SW480 (cell line): Measurements from ENCODE around the gene FAM229A.
"Not testable (repeated sequence)": the region's sequence is repeated elsewhere in the genome, so short reads cannot be mapped to it uniquely, and the experiment has no call there.

Experiments used
- DNase-seq: peaks from one replicate; pipeline ENCODE4 v3.0.0-alpha.2; 2016; ENCODE audit warnings: low spot score

FAM229A gene

GRCh38 chr1:32362474-32363313 is at the start of gene FAM229A, which contains the start of gene TSSK3:
Gene FAM229A (minus strand): TSS chr1:32362485. CDS start chr1:32362091, 394 bp downstream.
Gene TSSK3 (plus strand): TSS chr1:32362539. CDS start chr1:32362702, 163 bp downstream.
- no peak for DNase-seq

DNA sequence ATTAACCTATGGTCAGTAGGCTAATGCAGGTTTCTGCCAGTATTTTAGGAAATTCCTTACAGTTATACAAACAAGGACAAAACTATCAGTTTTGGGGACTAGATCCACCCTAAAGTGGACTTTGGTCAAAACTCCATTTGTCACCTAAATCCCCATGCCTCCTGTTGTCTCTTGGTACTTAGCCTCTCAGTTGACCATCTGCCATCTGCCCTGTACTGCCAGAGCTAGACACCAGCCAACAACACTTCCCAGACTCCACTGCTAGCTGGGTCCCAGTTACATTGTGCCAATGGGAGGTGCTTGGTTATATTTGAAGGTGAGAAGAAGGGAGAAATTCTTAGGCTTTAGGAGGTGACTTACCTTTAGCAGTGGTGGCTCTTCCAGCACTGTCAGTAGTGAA is 49.0 kb upstream of the FAM229A start:
- no peak for DNase-seq

- DNase-seq: no peak
These were observed 44.4 kb upstream of the FAM229A start for GRCh38 chr1:32406629-32407111.

DNA sequence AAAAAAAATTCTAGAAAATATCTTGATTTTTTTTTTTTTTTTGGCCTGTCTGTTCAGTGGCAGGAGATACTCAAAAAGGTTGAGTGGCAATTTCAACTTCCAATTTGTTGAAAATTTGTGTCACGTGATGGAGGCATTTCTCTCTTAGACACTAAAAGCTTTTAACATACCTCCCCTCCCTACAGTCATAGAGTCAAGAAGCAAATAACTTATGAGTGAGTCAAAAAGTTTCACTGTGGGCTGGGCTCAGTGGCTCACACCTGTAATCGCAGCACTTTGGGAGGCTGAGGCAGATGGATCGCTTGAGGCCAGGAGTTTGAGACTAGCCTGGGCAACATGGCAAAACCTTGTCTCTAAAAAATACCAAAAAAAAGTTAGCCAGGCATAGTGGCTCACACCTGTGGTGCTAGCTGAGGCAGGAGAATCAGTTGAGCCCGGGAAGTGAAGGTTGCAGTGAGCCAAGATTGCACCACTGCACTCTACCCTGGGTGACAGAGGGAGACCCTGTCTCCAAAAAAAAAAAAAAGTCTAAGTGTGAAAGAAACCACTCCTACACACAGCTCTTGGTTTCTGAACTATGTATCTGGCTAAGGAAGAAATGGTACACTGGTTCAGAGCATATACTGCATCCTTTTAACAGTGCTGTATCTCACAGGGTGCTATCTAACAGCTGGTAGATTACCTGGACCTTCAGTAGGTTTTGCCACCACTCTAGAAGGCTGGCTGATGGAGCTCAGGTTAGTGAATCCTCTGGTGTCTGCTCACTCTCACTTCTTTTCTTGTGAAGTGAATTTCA is 43.6 kb upstream of the FAM229A start:
- no peak for DNase-seq

DNA sequence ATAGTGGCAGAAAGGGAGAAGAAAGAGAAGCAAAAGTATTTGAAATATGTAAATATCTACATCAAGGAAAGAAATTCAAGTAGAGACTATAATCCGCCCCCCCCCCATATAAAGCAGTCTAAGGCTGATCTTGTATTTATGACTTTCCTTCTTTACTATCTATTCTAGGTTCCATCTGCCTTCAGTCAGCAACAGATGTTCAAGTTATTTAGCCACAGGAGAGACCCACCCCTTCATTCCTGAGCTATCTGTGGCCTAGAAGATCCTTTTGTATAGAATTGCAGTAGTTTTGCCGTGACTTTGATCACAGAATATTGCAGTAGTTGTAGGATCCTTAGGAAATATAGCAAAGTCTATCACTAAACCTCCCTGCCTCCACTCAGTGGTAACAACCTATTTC is 42.7 kb upstream of the FAM229A start:
- DNase-seq: no peak

DNA sequence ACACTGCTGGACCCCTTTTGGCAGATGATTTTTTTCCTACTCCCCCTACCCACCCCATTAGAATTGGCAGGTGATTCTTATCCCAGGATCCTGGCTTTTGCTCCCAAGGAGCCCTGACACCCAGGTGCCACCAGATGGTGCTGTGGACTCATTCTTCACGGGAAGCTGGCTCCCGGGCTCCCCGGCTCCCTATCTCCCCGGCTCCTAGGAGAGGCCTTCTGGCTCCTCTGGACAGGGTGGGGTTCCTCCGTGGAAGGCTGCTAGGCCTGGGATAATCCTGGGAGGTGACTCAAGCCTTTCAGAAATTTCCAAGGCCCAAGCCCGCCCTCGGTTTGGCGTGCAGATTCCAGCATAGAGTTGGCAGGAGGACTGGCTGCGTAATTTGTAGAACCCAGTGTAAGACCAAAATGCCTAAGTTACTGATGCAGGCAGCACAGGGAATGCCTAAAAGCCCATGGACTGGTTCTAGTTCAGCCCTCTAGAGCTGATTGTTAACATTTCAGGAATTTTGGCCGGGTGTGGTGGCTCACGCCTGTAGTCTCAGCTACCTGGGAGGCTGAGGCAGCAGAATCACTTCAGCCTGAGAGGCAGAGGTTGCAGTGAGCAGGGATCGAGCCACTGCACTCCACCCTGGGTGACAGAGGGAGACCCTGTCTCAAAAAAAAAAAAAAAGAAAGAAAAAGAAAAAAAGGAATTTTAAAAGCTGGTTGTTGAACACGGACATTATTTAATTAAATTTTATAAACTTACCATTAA is 38.8 kb upstream of the FAM229A start:
- peak; percentile 61 for DNase-seq

- no peak for DNase-seq
These were observed 37.6 kb upstream of the FAM229A start for GRCh38 chr1:32399843-32400242.

- DNase-seq: no peak
These were observed 36.1 kb upstream of the FAM229A start for GRCh38 chr1:32398401-32398800.

DNA sequence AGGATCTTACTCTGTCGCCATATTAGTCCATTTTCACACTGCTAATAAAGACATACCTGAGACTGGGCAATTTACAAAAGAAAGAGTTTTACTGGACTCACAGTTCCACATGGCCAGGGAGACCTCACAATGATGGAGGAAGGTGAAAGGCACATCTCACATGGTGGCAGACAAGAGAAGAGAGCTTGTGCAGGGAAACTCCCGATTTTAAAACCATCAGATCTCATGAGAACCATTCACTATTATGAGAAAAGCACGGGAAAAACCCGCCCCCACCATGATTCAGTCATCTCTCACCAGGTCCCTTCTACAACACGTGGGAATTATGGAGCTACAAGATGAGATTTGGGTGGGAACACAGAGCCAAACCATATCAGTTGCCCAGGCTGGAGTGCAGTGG is 34.2 kb upstream of the FAM229A start:
- DNase-seq: not testable (repeated sequence)

GRCh38 chr1:32394890-32395432 is 32.7 kb upstream of the FAM229A start:
- DNase-seq: no peak

- DNase-seq: peak; percentile 98
These were observed 32.0 kb upstream of the FAM229A start, which contains the start of gene BSDC1 for GRCh38 chr1:32394141-32394889. Gene BSDC1 (minus strand): TSS chr1:32394441. CDS start chr1:32394414, 27 bp downstream.

GRCh38 chr1:32393832-32394140 is 31.5 kb upstream of the FAM229A start:
- DNase-seq: peak; percentile 20

- DNase-seq: no peak
These were observed 30.9 kb upstream of the FAM229A start for GRCh38 chr1:32393136-32393535.

GRCh38 chr1:32392325-32392724 is 30.0 kb upstream of the FAM229A start:
- no peak for DNase-seq

DNA sequence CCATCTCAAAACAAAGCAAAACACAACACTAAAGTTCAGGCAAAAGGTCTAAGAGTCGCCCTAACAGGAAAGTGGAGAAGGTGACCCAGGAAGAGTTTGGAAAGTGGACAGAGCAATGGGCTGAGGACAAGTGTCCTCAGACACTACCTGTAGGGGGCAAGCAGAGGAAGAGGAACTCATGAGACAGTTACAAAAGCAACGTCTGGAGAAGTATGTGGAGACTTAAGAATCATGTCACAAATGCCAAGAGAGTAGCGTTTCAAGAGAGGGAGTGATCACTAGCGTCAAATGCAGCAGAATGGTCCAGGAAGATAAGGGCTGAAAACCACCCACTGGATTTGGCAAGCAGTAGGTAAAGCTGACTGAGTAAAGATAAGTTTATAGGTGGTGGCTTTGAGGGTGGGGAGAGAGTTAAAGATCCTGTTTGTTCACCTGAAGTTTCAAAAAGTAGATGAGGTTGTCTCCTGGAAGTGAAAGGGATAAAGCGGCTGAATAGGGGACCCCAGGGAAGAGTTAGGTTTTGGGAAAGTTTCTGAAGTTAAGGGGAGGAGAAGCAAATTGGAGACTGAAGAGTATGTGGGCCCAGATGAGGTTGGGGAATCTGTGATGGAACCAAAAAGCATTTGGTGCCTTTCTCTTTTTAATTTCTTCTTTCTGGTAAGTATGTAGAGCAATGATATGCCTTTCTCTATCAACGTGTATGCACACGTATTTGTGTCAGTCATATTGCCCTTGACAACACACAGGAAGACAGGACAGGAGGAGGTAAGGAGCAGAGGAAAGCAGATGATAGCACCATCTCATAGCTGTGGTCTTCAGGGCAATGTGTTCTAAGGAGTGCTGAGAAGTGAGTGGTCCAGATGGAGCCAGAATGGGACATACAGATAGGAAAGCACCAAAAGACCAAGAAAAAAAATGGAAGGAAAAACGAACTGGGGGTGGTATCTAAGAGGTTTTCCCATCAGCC is 28.9 kb upstream of the FAM229A start:
- no peak for DNase-seq

DNA sequence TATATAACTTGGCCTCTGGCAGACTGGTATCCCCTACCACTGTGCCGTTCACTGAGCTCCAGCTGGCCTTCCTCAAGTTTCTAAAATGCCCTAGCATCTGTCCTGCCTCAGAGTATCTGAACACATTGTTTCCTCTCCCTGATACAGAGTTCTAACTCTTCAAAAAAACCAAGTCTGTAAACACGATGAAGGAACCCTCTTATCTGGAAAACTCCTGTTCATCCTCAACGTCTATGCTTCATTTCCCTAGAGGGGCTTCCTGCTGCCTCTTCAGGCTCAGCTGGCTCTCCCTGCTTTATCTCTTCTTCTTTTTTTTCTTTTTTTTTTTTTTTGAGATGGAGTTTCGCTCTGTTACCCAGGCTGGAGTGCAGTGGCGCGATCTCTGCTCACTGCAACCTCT is 26.4 kb upstream of the FAM229A start:
- DNase-seq: no peak

DNA sequence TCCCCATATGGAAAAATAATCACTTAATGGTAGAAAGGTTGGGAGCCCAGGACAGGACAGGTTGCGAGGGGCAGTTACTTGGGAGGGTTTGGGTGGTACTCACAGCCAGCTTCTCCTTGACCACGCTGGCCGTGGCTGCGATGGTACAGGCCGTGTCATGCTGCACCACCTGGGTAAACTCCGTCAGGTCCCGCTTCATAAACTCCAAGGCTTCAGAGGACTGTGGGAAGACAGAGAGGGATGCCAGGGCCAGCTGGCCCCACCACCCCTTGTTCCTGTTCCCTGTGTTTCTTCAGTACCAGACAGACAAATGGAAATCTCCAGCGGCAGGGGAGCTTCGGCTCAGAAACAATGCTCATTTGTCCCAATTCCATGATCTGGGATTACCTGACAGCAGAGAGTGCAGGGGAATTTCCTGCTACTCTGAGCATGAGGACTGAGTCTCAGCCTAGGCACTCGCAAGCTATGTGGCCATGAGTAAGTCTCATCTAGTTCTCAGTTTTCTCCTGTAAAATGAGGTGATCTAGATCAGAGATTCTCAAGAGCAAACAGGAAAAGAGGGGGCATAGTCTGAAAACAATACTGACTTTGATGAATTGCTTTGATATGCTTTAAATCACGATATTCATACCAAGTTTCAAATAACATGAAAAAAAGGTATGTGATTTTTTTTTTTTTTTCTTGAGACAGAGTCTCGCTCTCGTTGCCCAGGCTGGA is 24.5 kb upstream of the FAM229A start:
- no peak for DNase-seq

DNA sequence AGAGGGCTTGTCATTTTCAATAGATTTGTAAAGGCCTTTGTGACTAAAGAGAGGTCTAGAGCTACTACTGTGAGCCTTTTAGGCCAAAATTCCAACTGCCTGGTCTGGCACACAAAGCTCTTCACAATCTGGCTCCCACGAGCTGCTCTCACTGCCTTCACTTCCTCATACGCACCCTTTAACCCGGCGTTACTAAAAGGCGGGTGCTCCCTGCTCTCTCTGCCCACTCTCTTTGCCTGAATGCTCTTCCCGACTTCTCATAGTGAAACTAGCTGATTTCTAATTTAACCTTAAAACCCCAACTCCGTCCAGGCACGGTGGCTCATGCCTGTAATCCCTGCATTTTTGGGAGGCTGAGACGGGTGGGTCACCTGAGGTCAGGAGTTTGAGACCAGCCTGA is 17.8 kb upstream of the FAM229A start:
- no peak for DNase-seq

- DNase-seq: no peak
These were observed 15.4 kb upstream of the FAM229A start for GRCh38 chr1:32377541-32378220.
